ENCODE results near the gene FCRL6. TPM values are rescaled to one million over a fixed set of nuclear protein-coding genes. Genes with fewer than 3 reads are reported as not detected.

Gene FCRL6
- total and polyA plus RNA-seq, 12 donors: 0.12 to 3.0 (median 0.87) TPM; not detected in 9

DNA sequence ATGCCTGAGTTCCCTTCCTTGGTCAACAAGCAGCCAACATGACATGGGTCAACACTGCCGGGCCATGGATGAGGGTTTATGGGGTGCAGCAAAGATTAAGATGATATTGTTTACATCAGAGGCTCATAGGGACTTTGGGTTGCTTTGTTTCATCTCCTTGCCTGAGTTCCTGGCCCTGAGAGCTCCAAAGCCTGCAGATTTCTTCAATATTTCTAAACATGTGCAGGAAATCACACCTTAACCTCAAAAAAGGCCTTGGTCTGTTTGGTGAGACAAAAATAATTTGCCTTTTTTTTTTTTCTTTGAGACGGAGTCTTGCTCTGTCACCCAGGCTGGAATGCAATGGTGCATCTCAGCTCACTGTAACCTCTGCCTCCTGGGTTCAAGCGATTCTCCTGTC is 25.4 kb downstream of the FCRL6 start:
- peaks cover 0 to 17% (median 0%) of the 10 kb centered on the region in 9 donors for H3K36me3 ChIP-seq
- peak overlapping the region in 1 of 10 donors; percentile 55 for H3K4me3 ChIP-seq
- H3K27me3 ChIP-seq: peaks cover 0 to 22% (median 5%) of the 10 kb centered on the region in 7 donors
- intact Hi-C loops (cut with DNase I): no loop called here
- H3K4me1 ChIP-seq: peaks cover 0 to 73% (median 0%) of the 10 kb centered on the region in 9 donors
- no peaks in the 10 kb centered on the region for H3K9me3 ChIP-seq
- no peak for TF ChIP-seq CTCF (IDR thresholded peaks at IDR 0.05)
- ATAC-seq (no peak), DNase-seq (no peak)
- H3K27ac ChIP-seq: peak overlapping the region in 1 of 10 donors; percentile 85
- 94 to 96% methylated on average over 3 of the region's 3 CpGs for WGBS, 2 donors

DNA sequence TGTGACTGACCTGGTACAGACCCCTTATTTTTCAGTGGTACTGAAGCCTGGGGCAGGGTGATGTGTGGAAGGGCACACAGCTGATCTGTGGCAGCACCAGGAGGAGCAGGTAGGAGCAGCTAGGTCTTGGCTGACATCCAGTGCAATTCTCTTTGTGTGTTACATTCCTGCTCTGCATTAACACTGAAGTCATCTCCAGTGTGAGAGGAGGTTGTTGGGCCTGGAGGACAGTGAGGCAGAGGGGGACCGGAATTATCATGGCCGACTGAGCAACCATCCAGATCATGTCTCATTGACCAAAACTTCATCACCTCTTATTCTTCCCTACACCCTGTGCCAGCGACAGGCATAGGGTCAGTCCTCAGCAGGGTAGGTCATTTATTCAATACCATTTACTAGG is 26.0 kb downstream of the FCRL6 start:
- peaks cover 0 to 18% (median 1%) of the 10 kb centered on the region in 7 donors for H3K27me3 ChIP-seq
- no peaks in the 10 kb centered on the region for H3K9me3 ChIP-seq
- DNase-seq (no peak), ATAC-seq (no peak)
- intact Hi-C loops (cut with DNase I): no loop called here
- H3K27ac ChIP-seq: peak overlapping the region in 1 of 10 donors; percentile 85
- H3K36me3 ChIP-seq: peaks cover 0 to 21% (median 0%) of the 10 kb centered on the region in 9 donors
- peak overlapping the region in 1 of 10 donors; percentile 55 for H3K4me3 ChIP-seq
- no peak for TF ChIP-seq CTCF (IDR thresholded peaks at IDR 0.05)
- 80 to 91% methylated on average over 3 of the region's 3 CpGs for WGBS, 2 donors
- peaks cover 0 to 73% (median 0%) of the 10 kb centered on the region in 9 donors for H3K4me1 ChIP-seq

DNA sequence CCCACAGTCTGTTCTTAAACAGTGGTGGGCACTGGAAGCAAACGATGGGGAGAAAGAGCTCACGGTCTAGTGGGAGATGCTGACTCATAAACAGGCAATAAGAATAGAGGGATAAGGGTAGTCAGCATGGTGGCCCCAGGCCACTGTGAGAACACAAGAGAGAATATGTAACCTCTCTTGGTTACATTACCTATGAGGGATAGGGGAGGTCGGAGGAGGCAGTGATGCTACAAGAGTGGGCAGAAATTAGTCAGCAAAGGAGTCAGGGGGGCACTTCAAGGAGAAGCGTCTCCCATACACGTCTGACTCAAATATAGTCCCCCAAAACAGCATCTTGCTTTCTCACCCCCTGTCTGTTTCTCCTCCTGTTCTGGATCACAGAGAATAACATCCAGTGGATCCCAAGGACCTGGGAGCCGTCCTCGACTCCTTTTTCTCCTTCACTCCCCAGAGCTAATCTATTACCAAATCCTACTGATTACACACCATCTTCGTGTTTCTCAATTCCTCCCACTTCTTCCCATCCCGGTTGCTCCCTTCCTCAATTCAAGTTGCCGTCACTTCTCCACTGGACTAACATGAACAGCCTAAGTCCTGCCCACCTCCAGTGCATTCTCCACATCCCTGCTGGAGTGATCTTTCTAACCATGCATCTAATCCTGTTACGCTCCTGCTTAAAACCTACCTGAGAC is 26.6 kb downstream of the FCRL6 start:
- Histone ChIP-seq H3K36me3 (peaks cover 0 to 27% (median 0%) of the 10 kb centered on the region in 9 donors), H3K27ac (peak overlapping the region in 1 of 10 donors; percentile 85), H3K27me3 (peaks cover 0 to 12% (median 0%) of the 10 kb centered on the region in 7 donors), H3K9me3 (no peaks in the 10 kb centered on the region), H3K4me1 (peaks cover 0 to 69% (median 0%) of the 10 kb centered on the region in 9 donors), H3K4me3 (peak overlapping the region in 1 of 10 donors; percentile 55)
- TF ChIP-seq CTCF (IDR thresholded peaks at IDR 0.05): no peak
- 88 to 90% methylated on average over 11 of the region's 11 CpGs for WGBS, 2 donors
- ATAC-seq: peak in 3 of 8 donors; percentile 4 to 36 (median 23)
- intact Hi-C loops (cut with DNase I): no loop called here
- no peak for DNase-seq

GRCh38 chr1:159829273-159829634 is 27.1 kb downstream of the FCRL6 start:
- peaks cover 0 to 31% (median 0%) of the 10 kb centered on the region in 9 donors for H3K36me3 ChIP-seq
- peak overlapping the region in 1 of 10 donors; percentile 85 for H3K27ac ChIP-seq
- 16 to 27% methylated on average over 3 of the region's 3 CpGs for WGBS, 2 donors
- ATAC-seq (peak in 7 of 8 donors; percentile 76 to 89 (median 85)), DNase-seq (peak; percentile 50 to 58)
- peaks cover 0 to 64% (median 0%) of the 10 kb centered on the region in 9 donors for H3K4me1 ChIP-seq
- H3K9me3 ChIP-seq: no peaks in the 10 kb centered on the region
- H3K27me3 ChIP-seq: peaks cover 0 to 7% (median 0%) of the 10 kb centered on the region in 7 donors
- TF ChIP-seq CTCF (IDR thresholded peaks at IDR 0.05): peak in 8 of 9 donors; percentile 20 to 67 (median 61)
- intact Hi-C loops (cut with DNase I): no loop called here
- H3K4me3 ChIP-seq: peak overlapping the region in 1 of 10 donors; percentile 55

Measured in heart right ventricle (tissue), 16 donors.